MM.1S (cell line): ENCODE results near the gene C1orf198.

Experiments used
- DNase-seq: peaks from one replicate; pipeline ENCODE4 v3.0.0-alpha.2; 2015
- H2AFZ ChIP-seq: fragments of 300-600 bp; sonication (generic); 2 replicates; pipeline ENCODE4 v1.6.0; 2016; ENCODE audit warnings: antibody characterized with exemption, low read length
- H3F3A ChIP-seq: fragments of 300-600 bp; sonication (generic); 2 replicates; pipeline ENCODE4 v1.6.1; 2016; ENCODE audit warnings: mild to moderate bottlenecking, antibody characterized with exemption, low read length, moderate library complexity, mixed read lengths; ENCODE audit not compliant: insufficient read depth
- H3K27ac ChIP-seq: fragments of 300-600 bp; sonication (generic); 2 replicates; pipeline ENCODE4 v1.5.1; 2016; ENCODE audit warnings: mild to moderate bottlenecking, low read length
- H3K27me3 ChIP-seq: fragments of 300-600 bp; sonication (generic); replicated peaks from 2 replicates; pipeline ENCODE4 v1.6.0; 2016; ENCODE audit warnings: low read length; ENCODE audit not compliant: insufficient read depth
- H3K36me3 ChIP-seq: fragments of 300-600 bp; sonication (generic); replicated peaks from 2 replicates; pipeline ENCODE4 v1.6.1; 2016; ENCODE audit warnings: mild to moderate bottlenecking, low read length, mixed read lengths; ENCODE audit not compliant: insufficient read depth
- H3K4me1 ChIP-seq: fragments of 300-600 bp; sonication (generic); 2 replicates; pipeline ENCODE4 v1.6.1; 2016; ENCODE audit warnings: low read length, mixed read lengths
- H3K4me2 ChIP-seq: fragments of 300-600 bp; sonication (generic); 2 replicates; pipeline ENCODE4 v1.6.0; 2016; ENCODE audit warnings: low read depth, low read length
- H3K4me3 ChIP-seq: fragments of 300-600 bp; sonication (generic); 2 replicates; pipeline ENCODE4 v1.5.1; 2016; ENCODE audit warnings: low read length, mixed read lengths
- H3K79me2 ChIP-seq: fragments of 300-600 bp; sonication (generic); 2 replicates; pipeline ENCODE4 v1.6.1; 2016; ENCODE audit warnings: mixed run types, low read length, mixed read lengths
- H3K9ac ChIP-seq: fragments of 300-600 bp; sonication (generic); 2 replicates; pipeline ENCODE4 v1.6.1; 2016; ENCODE audit warnings: low read length, mixed read lengths
- H3K9me2 ChIP-seq: fragments of 300-600 bp; sonication (generic); replicated peaks from 2 replicates; pipeline ENCODE4 v1.6.1; 2016; ENCODE audit warnings: mild to moderate bottlenecking, low read length, mixed read lengths; ENCODE audit not compliant: insufficient read depth
- H3K9me3 ChIP-seq: fragments of 300-600 bp; sonication (generic); replicated peaks from 2 replicates; pipeline ENCODE4 v1.6.1; 2016; ENCODE audit warnings: mild to moderate bottlenecking, low read length, mixed read lengths; ENCODE audit not compliant: insufficient read depth
- H4K20me1 ChIP-seq: fragments of 300-600 bp; sonication (generic); 2 replicates; pipeline ENCODE4 v1.6.1; 2016; ENCODE audit warnings: mild to moderate bottlenecking, low read length, moderate library complexity, mixed read lengths; ENCODE audit not compliant: insufficient read depth
- CTCF ChIP-seq: fragments of 300-600 bp; sonication (generic); IDR thresholded peaks from 2 replicates; pipeline ENCODE4 v1.5.1; 2016; ENCODE audit warnings: antibody characterized with exemption, low read length, mixed read lengths
- EZH2 ChIP-seq: fragments of 300-600 bp; sonication (generic); optimal IDR thresholded peaks from 2 replicates; pipeline ENCODE3; 2017; ENCODE audit warnings: low read depth, mild to moderate bottlenecking, antibody characterized with exemption, low read length, mixed read lengths
- EZH2phosphoT487 ChIP-seq: fragments of 300-600 bp; sonication (generic); IDR thresholded peaks from 2 replicates; pipeline ENCODE4 v1.6.1; 2018; ENCODE audit warnings: antibody characterized with exemption, low read length

The C1orf198 gene

GRCh38 chr1:230794871-230795605, 73.3 kb downstream of the C1orf198 start:
- Histone ChIP-seq H3F3A (no peaks in the 10 kb centered on the region), H3K4me3 (no peak overlapping the region), H3K36me3 (no peaks in the 10 kb centered on the region), H3K79me2 (no peaks in the 10 kb centered on the region), H3K9ac (no peak overlapping the region), H4K20me1 (no peaks in the 10 kb centered on the region), H3K4me2 (no peak overlapping the region), H3K9me3 (no peaks in the 10 kb centered on the region), H3K27me3 (no peaks in the 10 kb centered on the region), H3K27ac (no peak overlapping the region), H3K9me2 (no peaks in the 10 kb centered on the region), H3K4me1 (no peaks in the 10 kb centered on the region), H2AFZ (no peak overlapping the region)
- DNase-seq: no peak
- no peak for TF ChIP-seq EZH2phosphoT487
- no peak for TF ChIP-seq CTCF
- TF ChIP-seq EZH2: no peak

- Histone ChIP-seq H3K27ac (no peak overlapping the region), H3K4me2 (no peak overlapping the region), H3K36me3 (no peaks in the 10 kb centered on the region), H3K9me3 (no peaks in the 10 kb centered on the region), H4K20me1 (no peaks in the 10 kb centered on the region), H3K79me2 (no peaks in the 10 kb centered on the region), H3K4me3 (no peak overlapping the region), H3K9ac (no peak overlapping the region), H2AFZ (no peak overlapping the region), H3F3A (no peaks in the 10 kb centered on the region), H3K9me2 (no peaks in the 10 kb centered on the region), H3K27me3 (no peaks in the 10 kb centered on the region), H3K4me1 (no peaks in the 10 kb centered on the region)
- TF ChIP-seq EZH2 (no peak), EZH2phosphoT487 (no peak), CTCF (no peak)
- DNase-seq: no peak
Measured at GRCh38 chr1:230794431-230794830, 73.9 kb downstream of the C1orf198 start.

- H3K79me2 ChIP-seq: no peaks in the 10 kb centered on the region
- no peaks in the 10 kb centered on the region for H4K20me1 ChIP-seq
- TF ChIP-seq CTCF: no peak
- TF ChIP-seq EZH2: no peak
- no peak for TF ChIP-seq EZH2phosphoT487
- H3F3A ChIP-seq: no peaks in the 10 kb centered on the region
- no peak overlapping the region for H3K27ac ChIP-seq
- H3K9me2 ChIP-seq: no peaks in the 10 kb centered on the region
- DNase-seq: no peak
- H3K27me3 ChIP-seq: no peaks in the 10 kb centered on the region
- no peak overlapping the region for H2AFZ ChIP-seq
- H3K36me3 ChIP-seq: no peaks in the 10 kb centered on the region
- no peak overlapping the region for H3K4me2 ChIP-seq
- no peaks in the 10 kb centered on the region for H3K4me1 ChIP-seq
- H3K9ac ChIP-seq: no peak overlapping the region
- H3K4me3 ChIP-seq: no peak overlapping the region
- no peaks in the 10 kb centered on the region for H3K9me3 ChIP-seq
Measured at GRCh38 chr1:230793463-230793745, 74.9 kb downstream of the C1orf198 start.
